ENCODE data around the gene HAPSTR1.
A peak's percentile ranks its signal among the peaks of the same experiment; 100 is the strongest.

GRCh38 chr16:9095656-9096397 lies 4.4 kb downstream of the HAPSTR1 start:
- TF ChIP-seq GABPA (IDR thresholded peaks at IDR 0.05; ENCODE audit: low read depth) = no peak
- no peak for TF ChIP-seq POLR2AphosphoS5 (IDR thresholded peaks at IDR 0.05; ENCODE audit: low read depth)
- TF ChIP-seq, protein P1, sequence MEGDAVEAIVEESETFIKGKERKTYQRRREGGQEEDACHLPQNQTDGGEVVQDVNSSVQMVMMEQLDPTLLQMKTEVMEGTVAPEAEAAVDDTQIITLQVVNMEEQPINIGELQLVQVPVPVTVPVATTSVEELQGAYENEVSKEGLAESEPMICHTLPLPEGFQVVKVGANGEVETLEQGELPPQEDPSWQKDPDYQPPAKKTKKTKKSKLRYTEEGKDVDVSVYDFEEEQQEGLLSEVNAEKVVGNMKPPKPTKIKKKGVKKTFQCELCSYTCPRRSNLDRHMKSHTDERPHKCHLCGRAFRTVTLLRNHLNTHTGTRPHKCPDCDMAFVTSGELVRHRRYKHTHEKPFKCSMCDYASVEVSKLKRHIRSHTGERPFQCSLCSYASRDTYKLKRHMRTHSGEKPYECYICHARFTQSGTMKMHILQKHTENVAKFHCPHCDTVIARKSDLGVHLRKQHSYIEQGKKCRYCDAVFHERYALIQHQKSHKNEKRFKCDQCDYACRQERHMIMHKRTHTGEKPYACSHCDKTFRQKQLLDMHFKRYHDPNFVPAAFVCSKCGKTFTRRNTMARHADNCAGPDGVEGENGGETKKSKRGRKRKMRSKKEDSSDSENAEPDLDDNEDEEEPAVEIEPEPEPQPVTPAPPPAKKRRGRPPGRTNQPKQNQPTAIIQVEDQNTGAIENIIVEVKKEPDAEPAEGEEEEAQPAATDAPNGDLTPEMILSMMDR (IDR thresholded peaks at IDR 0.05; ENCODE audit: insufficient read depth, low read length) = no peak
- TF ChIP-seq SPI1 (IDR thresholded peaks at IDR 0.05; ENCODE audit: borderline replicate concordance, low read depth) = peak; percentile 33; the same call in 1 of the 2 replicates
- TF ChIP-seq REST (IDR thresholded peaks at IDR 0.05; ENCODE audit: insufficient replicate concordance, low read depth) = no peak

Data from HL-60 (cell line).